Left lung (tissue), 10 donors: ENCODE data around the gene CREBBP. TPM values are rescaled to one million over a fixed set of nuclear protein-coding genes. Genes with fewer than 3 reads are reported as not detected.

Source experiments
- ATAC-seq: fragments of 200-7000 bp; cut with Tn5 transposase; one replicate; pipeline ENCODE4 v1.9.1; 2020; ENCODE audit warnings: moderate library complexity
- DNase-seq, 4 donors: peaks; one replicate each; pipeline ENCODE4 v3.0.0-alpha.2; 2013 to 2020
- H3K27ac ChIP-seq, 2 donors: fragments of 200-600 bp; sonication (generic) in 1 of 2; one replicate each; pipeline versions ENCODE4 v1.5.0 to v1.8.0; 2020 to 2021
- H3K27me3 ChIP-seq, 2 donors: fragments of 200-600 bp; sonication (generic) in 1 of 2; one replicate each; pipeline versions ENCODE4 v1.5.0 to v1.8.0; 2020 to 2021
- H3K36me3 ChIP-seq, 2 donors: fragments of 200-600 bp; sonication (generic) in 1 of 2; one replicate each; pipeline versions ENCODE4 v1.5.0 to v1.8.0; 2020 to 2021
- H3K4me1 ChIP-seq, 2 donors: fragments of 200-600 bp; one replicate each; pipeline ENCODE4 v1.8.0; 2021
- H3K4me3 ChIP-seq, 2 donors: fragments of 200-600 bp; sonication (generic) in 1 of 2; one replicate each; pipeline versions ENCODE4 v1.5.0 to v1.8.0; 2020 to 2021; ENCODE audit warnings: mild to moderate bottlenecking in 1 of 2
- H3K9me3 ChIP-seq, 2 donors: fragments of 200-600 bp; sonication (generic) in 1 of 2; one replicate each; pipeline versions ENCODE4 v1.5.0 to v1.8.0; 2020 to 2021
- intact Hi-C, 2 donors: fragments of 100-400 bp; cut with DNase I; formaldehyde crosslinking; loops; one replicate each; pipeline versions ENCODE4 v1.11.2 to v1.14.2; 2022
- polyA plus RNA-seq, 6 donors: library from polyadenylated mRNA; unstranded; fragments of 120-200 nt; gene quantifications; one replicate each; pipeline ENCODE4 v1.2.1, GENCODE V29; 2013; ENCODE audit not compliant: insufficient read length in 6 of 6
- total RNA-seq, 2 donors: library from RNA; stranded (reverse); fragmentation: NEBNext Ultra II Directional; extraction: Animal tissue kit (Norgen Biotek cat#: 25700); gene quantifications; one replicate each; pipeline ENCODE4 v1.2.1, GENCODE V29; 2021
- TF ChIP-seq, protein P1 (sequence below), 2 donors: fragments of 200-600 bp; sonication (generic) in 1 of 2; IDR thresholded peaks; one replicate each; pipeline versions ENCODE4 v1.5.0 to v1.8.0; 2021; ENCODE audit warnings: antibody characterized with exemption in 2 of 2
- donor health status: DM: no; HTN: yes; CAD: no.
- donor health status: DM: no; HTN: no; CAD: no.

The CREBBP gene
- total and polyA plus RNA-seq, 8 donors: 48.3 to 112 (median 104) TPM

DNA sequence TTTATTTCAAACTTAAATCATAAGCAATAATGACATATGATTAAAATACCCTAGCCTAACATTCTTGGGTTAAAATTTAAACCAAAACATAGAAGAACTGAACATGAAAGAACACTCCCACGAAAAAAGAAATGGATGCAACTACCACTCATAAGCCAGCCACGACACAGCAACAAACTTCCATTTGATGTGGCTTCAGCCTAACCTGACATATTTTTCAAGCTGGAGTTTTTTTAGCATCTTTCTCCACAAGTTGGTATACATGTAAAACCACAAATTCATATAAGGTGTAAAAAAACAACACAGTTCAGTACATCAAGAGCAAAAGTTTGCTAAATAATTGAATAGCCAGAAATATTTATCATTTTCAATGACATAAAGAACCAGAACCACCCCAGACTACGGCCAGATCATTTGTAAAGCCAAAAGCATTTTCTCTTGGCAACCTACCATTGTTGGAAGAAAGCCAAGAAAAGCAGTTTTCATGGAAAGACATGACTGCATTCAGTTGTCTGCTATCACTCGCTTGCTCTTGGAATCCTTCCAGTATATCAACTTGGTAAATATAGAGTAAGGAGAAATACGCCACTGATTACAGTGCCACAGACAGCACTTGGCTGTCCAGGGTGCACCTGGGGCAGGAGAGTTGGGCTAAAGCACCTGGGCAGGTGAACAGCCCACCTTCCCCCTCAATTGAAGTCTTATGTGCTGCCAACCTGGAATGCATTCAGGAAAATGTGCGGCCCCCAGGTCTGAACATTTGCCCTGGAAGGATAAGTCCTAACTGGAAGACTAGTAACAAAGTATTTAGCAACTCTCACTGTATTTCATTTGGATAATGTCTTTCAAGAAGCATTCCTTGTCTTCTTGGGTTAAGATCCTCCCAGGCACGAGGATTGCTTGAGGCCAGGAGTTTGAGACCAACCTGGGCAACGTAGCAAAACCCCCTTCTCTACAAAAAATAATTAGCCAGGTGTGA lies 60.5 kb downstream of the CREBBP start:
- Histone ChIP-seq H3K36me3 (no peaks in the 10 kb centered on the region), H3K9me3 (no peaks in the 10 kb centered on the region), H3K27ac (no peak overlapping the region), H3K4me1 (peaks cover 40 to 74% of the 10 kb centered on the region in 2 donors), H3K27me3 (no peaks in the 10 kb centered on the region), H3K4me3 (no peak overlapping the region)
- DNase-seq (peak in 2 of 4 donors; percentile 77 to 82), ATAC-seq (peak; percentile 67)
- TF ChIP-seq, protein P1, sequence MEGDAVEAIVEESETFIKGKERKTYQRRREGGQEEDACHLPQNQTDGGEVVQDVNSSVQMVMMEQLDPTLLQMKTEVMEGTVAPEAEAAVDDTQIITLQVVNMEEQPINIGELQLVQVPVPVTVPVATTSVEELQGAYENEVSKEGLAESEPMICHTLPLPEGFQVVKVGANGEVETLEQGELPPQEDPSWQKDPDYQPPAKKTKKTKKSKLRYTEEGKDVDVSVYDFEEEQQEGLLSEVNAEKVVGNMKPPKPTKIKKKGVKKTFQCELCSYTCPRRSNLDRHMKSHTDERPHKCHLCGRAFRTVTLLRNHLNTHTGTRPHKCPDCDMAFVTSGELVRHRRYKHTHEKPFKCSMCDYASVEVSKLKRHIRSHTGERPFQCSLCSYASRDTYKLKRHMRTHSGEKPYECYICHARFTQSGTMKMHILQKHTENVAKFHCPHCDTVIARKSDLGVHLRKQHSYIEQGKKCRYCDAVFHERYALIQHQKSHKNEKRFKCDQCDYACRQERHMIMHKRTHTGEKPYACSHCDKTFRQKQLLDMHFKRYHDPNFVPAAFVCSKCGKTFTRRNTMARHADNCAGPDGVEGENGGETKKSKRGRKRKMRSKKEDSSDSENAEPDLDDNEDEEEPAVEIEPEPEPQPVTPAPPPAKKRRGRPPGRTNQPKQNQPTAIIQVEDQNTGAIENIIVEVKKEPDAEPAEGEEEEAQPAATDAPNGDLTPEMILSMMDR (IDR thresholded peaks at IDR 0.05): no peak
- intact Hi-C loops: no loop called here

DNA sequence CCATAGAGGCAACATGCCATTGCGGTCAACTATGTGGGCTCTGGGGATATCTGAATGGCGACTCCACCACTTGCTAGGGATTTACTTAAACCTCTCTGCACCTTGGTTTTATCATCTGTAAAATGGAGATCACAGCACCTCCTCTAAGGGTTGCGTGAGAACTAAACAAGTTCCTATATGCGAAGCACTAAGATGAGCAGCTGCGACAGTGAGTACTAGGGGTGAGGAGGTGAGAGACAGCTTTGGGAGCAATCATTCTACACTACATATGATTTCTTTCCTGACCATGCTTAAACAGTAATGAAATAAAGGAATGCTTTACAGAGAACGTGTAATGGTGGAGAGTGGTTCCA lies 61.4 kb downstream of the CREBBP start:
- H3K27ac ChIP-seq: no peak overlapping the region
- no peak overlapping the region for H3K4me3 ChIP-seq
- peaks cover 39 to 65% of the 10 kb centered on the region in 2 donors for H3K4me1 ChIP-seq
- H3K36me3 ChIP-seq: no peaks in the 10 kb centered on the region
- no peak for ATAC-seq
- intact Hi-C loops: no loop called here
- no peak for DNase-seq
- TF ChIP-seq, protein P1 (IDR thresholded peaks at IDR 0.05): no peak
- H3K9me3 ChIP-seq: no peaks in the 10 kb centered on the region
- H3K27me3 ChIP-seq: no peaks in the 10 kb centered on the region

DNA sequence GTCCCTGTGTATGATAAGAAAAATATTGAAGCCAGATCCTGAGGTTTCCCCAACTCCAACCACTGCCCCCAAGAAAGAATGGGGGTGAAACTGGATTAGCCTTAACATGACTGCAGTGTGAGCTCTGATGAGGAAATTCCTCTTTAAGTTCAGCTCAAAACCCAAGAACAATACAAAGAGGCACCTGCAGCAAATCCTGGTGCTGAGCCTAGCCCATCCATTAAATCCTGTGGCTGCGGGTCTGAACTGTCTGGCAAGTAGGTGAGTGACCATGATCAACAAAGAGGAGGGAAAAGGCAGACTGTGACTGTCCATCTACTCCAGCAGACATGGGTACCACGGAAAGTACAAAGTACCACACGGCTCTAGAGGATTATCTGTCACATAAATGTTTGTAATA lies 64.2 kb downstream of the CREBBP start:
- no peak overlapping the region for H3K4me3 ChIP-seq
- peaks cover 18 to 50% of the 10 kb centered on the region in 2 donors for H3K4me1 ChIP-seq
- H3K36me3 ChIP-seq: no peaks in the 10 kb centered on the region
- DNase-seq: no peak
- no peak overlapping the region for H3K27ac ChIP-seq
- intact Hi-C loops: no loop called here
- TF ChIP-seq, protein P1 (IDR thresholded peaks at IDR 0.05): no peak
- no peaks in the 10 kb centered on the region for H3K9me3 ChIP-seq
- no peaks in the 10 kb centered on the region for H3K27me3 ChIP-seq
- ATAC-seq: no peak

DNA sequence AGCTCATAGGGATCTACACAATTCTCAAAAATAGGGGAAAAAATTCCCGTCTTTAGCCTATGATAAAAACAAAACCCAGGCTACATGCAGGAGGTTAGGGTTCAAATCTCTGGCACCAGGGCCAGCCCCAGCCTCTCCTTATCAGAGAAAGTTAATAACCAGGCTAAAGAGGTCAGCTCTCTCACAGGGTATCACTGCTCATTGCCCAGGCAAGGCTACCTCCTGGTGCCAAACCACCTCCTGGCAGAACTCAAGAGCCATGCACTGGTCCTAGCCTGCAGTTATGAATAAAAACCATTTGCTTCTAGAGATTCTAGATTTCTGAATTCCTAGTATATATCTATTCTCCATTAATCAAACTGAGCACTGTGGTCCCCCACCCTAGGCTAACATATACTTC lies 65.8 kb downstream of the CREBBP start:
- Histone ChIP-seq H3K4me1 (peaks cover 11 to 34% of the 10 kb centered on the region in 2 donors), H3K27me3 (no peaks in the 10 kb centered on the region), H3K4me3 (no peak overlapping the region), H3K36me3 (peaks cover 0 to 9% of the 10 kb centered on the region in 2 donors), H3K9me3 (no peaks in the 10 kb centered on the region), H3K27ac (no peak overlapping the region)
- intact Hi-C loops: no loop called here
- DNase-seq (no peak), ATAC-seq (no peak)
- TF ChIP-seq, protein P1 (IDR thresholded peaks at IDR 0.05): no peak

DNA sequence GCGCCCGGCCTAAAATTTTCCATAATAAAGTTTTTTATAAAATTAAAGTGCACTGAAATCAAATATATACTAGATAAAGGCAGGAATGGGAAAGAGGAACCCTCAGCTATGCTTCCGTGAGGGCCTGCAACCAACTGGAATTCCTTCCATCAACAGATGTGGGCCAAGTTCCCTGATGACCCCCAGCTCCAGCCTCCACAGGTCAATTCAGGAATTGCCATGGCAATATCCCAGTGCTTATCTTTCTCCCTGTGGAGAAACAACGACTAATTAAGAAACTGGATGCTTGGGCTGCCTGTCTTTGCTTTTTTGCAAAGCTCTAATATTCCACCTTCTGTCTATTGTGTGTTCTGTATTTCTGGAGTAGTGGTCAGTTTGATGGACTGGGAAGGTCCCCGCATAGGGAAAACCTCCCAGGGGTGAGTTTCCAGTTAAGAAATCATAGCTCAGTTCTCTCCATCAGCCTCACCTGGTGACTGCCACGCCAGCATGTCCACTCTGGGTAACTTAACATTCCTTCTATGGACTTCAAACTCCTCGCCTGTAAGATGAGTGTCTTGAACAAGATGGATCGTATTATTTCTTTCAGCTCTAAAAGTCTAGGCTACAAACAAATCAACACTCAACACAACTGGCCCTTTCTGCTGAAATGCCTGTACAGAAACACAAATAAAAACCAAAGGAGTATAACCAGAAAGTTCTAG lies 67.9 kb downstream of the CREBBP start:
- peak; percentile 77 for ATAC-seq
- intact Hi-C loops: no loop called here
- TF ChIP-seq, protein P1 (IDR thresholded peaks at IDR 0.05): no peak
- Histone ChIP-seq H3K36me3 (peaks cover 0 to 25% of the 10 kb centered on the region in 2 donors), H3K4me3 (no peak overlapping the region), H3K27me3 (no peaks in the 10 kb centered on the region), H3K4me1 (peaks cover 4 to 24% of the 10 kb centered on the region in 2 donors), H3K27ac (no peak overlapping the region), H3K9me3 (no peaks in the 10 kb centered on the region)
- no peak for DNase-seq
